Measurements from ENCODE around the gene ZFC3H1. TPM values are rescaled to one million over a fixed set of nuclear protein-coding genes. Genes with fewer than 3 reads are reported as not detected.

The ZFC3H1 gene
- total and polyA plus RNA-seq, 2 of the 13 experiments (the other 11 are each of a cell fraction or from before 2014, with no cell fraction given) = 17.1 to 38.3 TPM

DNA sequence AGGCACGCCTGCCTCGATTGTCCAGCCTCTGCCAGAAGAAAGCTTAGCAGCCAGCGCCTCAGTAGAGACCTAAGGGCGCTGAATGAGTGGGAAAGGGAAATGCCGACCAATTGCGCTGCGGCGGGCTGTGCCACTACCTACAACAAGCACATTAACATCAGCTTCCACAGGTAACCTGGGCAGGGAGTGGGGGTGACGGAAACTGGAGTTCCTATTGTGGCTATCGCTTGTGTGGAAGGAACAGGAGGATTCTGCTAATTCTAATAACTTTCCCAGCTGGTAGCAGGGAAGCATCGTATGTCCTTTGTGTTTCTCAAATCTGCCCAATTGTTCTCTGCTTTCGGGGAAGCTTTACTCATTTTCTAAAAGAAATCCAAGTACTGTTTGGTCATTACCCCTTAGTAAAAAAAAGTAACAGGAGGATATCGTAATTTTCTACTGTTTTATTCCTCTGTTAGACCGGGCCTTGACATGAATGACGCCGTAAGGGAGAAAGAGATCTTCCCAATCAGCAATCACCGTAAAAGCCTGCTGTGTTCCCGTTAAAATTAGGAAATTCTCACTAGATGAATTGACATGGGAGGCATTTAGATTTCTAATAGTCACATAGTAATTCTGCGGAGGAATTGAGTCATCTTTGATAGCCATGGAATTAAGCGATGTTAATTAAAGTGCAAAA, 902 bp upstream of the ZFC3H1 start (continued):
- TF ChIP-seq ZNF276 (CRISPR knock-in tag; IDR thresholded peaks at IDR 0.05; ENCODE audit: low read depth) (0 out of 2 replicates have a peak, but pooled peaks have one; percentile 45), ZNF737 (CRISPR knock-in tag; IDR thresholded peaks at IDR 0.05; ENCODE audit: borderline replicate concordance) (peak; percentile 45; the same call in 1 of the 2 replicates), ZNF10 (CRISPR knock-in tag; IDR thresholded peaks at IDR 0.05; ENCODE audit: borderline replicate concordance, low read depth) (no peak), SKI (IDR thresholded peaks at IDR 0.05; ENCODE audit: partially characterized antibody) (no peak), ZNF296 (CRISPR knock-in tag; conservative IDR thresholded peaks at IDR 0.05) (no peak), SOX6 (IDR thresholded peaks at IDR 0.05) (no peak), SOX6 (CRISPR knock-in tag; IDR thresholded peaks at IDR 0.05) (peak; percentile 23; the same call in 1 of the 2 replicates), ZNF674 (CRISPR knock-in tag; IDR thresholded peaks at IDR 0.05; ENCODE audit: low read depth) (no peak), DR1 (CRISPR knock-in tag; IDR thresholded peaks at IDR 0.05) (no peak), ZC3H4 (CRISPR knock-in tag; IDR thresholded peaks at IDR 0.05; ENCODE audit: borderline replicate concordance) (peak; percentile 99; the same call in 1 of the 2 replicates), ARID4A (CRISPR knock-in tag; IDR thresholded peaks at IDR 0.05; ENCODE audit: borderline replicate concordance) (no peak), KDM5A (IDR thresholded peaks at IDR 0.05; ENCODE audit: borderline replicate concordance, low read length) (peak; percentile 60; the same call in 1 of the 2 replicates), THAP11 (CRISPR knock-in tag; IDR thresholded peaks at IDR 0.05) (no peak), ZNF292 (CRISPR knock-in tag; IDR thresholded peaks at IDR 0.05; ENCODE audit: borderline replicate concordance, low read depth) (no peak), TP53 (CRISPR knock-in tag; conservative IDR thresholded peaks at IDR 0.05) (no peak), ZNF570 (CRISPR knock-in tag; IDR thresholded peaks at IDR 0.05; ENCODE audit: borderline replicate concordance) (no peak), CHD2 (IDR thresholded peaks at IDR 0.05; ENCODE audit: low read depth, low read length) (no peak), FOXP1 (IDR thresholded peaks at IDR 0.05) (no peak), FOXP1 (CRISPR knock-in tag; IDR thresholded peaks at IDR 0.05) (no peak), ZNF143 (CRISPR knock-in tag; IDR thresholded peaks at IDR 0.05) (no peak), ZNF501 (CRISPR knock-in tag; IDR thresholded peaks at IDR 0.05) (0 out of 2 replicates have a peak, but pooled peaks have one; percentile 1)
- TF ChIP-seq, protein P1, sequence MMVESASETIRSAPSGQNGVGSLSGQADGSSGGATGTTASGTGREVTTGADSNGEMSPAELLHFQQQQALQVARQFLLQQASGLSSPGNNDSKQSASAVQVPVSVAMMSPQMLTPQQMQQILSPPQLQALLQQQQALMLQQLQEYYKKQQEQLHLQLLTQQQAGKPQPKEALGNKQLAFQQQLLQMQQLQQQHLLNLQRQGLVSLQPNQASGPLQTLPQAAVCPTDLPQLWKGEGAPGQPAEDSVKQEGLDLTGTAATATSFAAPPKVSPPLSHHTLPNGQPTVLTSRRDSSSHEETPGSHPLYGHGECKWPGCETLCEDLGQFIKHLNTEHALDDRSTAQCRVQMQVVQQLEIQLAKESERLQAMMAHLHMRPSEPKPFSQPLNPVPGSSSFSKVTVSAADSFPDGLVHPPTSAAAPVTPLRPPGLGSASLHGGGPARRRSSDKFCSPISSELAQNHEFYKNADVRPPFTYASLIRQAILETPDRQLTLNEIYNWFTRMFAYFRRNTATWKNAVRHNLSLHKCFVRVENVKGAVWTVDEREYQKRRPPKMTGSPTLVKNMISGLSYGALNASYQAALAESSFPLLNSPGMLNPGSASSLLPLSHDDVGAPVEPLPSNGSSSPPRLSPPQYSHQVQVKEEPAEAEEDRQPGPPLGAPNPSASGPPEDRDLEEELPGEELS (CRISPR knock-in tag; IDR thresholded peaks at IDR 0.05) = no peak; the same call in 1 of the 2 replicates

Data from HepG2 (cell line).